ENCODE measurements around the gene PRTFDC1. TPM values are rescaled to one million over a fixed set of nuclear protein-coding genes. Genes with fewer than 3 reads are reported as not detected.

PRTFDC1 gene
- total RNA-seq, 1 experiment from 2014 or later = 48.6 TPM

DNA sequence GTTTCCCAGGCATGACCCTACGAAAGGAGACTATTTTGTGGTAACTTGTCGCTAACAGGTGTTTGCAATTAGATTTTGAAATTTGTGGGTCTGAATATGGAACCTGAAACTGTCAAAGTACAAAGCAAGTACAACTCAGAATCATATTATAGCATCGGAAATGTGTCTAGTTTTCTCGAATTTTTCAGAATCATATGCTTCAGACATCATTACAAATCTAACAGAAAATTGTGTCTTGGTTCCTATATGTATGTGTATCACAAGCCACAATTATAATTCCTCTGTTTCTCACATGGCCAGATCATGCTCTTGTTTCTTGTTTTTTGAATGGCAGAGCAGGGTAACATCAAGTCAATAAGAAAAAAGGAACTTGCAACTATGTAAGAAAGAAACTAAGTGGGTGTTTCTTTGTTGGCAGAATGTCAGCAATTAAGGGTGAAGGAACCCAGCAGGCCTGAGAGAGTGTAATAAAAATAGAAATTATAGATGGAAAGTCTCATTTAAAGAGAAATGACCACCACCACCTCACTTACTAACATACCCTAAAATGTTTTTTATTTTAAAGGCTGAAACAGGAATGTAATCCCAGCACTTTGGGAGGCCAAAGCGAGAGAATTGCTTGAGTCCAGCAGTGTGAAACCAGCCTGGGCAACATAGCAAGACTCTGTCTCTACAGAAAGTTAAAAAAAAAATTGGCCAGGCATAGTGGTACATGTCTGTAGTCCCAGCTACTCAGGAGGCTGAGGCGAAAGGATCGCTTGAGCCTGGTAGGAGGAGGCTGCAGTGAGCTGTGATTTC lies 51.3 kb downstream of the PRTFDC1 start:
- H3K27me3 ChIP-seq (replicated peaks) = no peaks in the 10 kb centered on the region
- no peak overlapping the region for H3K4me3 ChIP-seq
- H3K4me1 ChIP-seq (replicated peaks) = peaks cover 44% of the 10 kb centered on the region
- no peaks in the 10 kb centered on the region; the same call in 1 of the 2 replicates for H3K9me3 ChIP-seq (replicated peaks)
- H3K36me3 ChIP-seq = no peaks in the 10 kb centered on the region; the same call in 1 of the 2 replicates
- H3K27ac ChIP-seq = peak overlapping the region; percentile 4; the same call in 1 of the 2 replicates
- DNase-seq (ENCODE audit: low read depth in 1 of 2, low spot score in 2 of 2) = no peak

- peaks cover 49% of the 10 kb centered on the region for H3K4me1 ChIP-seq (replicated peaks)
- no peak overlapping the region for H3K4me3 ChIP-seq
- no peaks in the 10 kb centered on the region; the same call in 1 of the 2 replicates for H3K9me3 ChIP-seq (replicated peaks)
- H3K27me3 ChIP-seq (replicated peaks) = no peaks in the 10 kb centered on the region
- DNase-seq (ENCODE audit: low read depth in 1 of 2, low spot score in 2 of 2) = no peak
- no peaks in the 10 kb centered on the region; the same call in 1 of the 2 replicates for H3K36me3 ChIP-seq
- H3K27ac ChIP-seq = no peak overlapping the region
Observed at GRCh38 chr10:24899571-24899970, 52.8 kb downstream of the PRTFDC1 start.

- DNase-seq (ENCODE audit: low read depth in 1 of 2, low spot score in 2 of 2) = no peak
- H3K36me3 ChIP-seq = no peaks in the 10 kb centered on the region; the same call in 1 of the 2 replicates
- no peaks in the 10 kb centered on the region for H3K27me3 ChIP-seq (replicated peaks)
- H3K9me3 ChIP-seq (replicated peaks) = no peaks in the 10 kb centered on the region; the same call in 1 of the 2 replicates
- no peak overlapping the region for H3K27ac ChIP-seq
- H3K4me1 ChIP-seq (replicated peaks) = peaks cover 60% of the 10 kb centered on the region
- H3K4me3 ChIP-seq = no peak overlapping the region
Observed at GRCh38 chr10:24898501-24898900, 53.9 kb downstream of the PRTFDC1 start.

GRCh38 chr10:24897326-24897926 lies 55.0 kb downstream of the PRTFDC1 start:
- H3K4me3 ChIP-seq = no peak overlapping the region
- no peaks in the 10 kb centered on the region; the same call in 1 of the 2 replicates for H3K9me3 ChIP-seq (replicated peaks)
- peak overlapping the region; percentile 58 for H3K27ac ChIP-seq
- peaks cover 59% of the 10 kb centered on the region for H3K4me1 ChIP-seq (replicated peaks)
- peak; percentile 71 to 85 for DNase-seq (ENCODE audit: low read depth in 1 of 2, low spot score in 2 of 2)
- H3K36me3 ChIP-seq = no peaks in the 10 kb centered on the region; the same call in 1 of the 2 replicates
- H3K27me3 ChIP-seq (replicated peaks) = no peaks in the 10 kb centered on the region

GRCh38 chr10:24894728-24895127 lies 57.7 kb downstream of the PRTFDC1 start:
- H3K36me3 ChIP-seq = no peaks in the 10 kb centered on the region
- DNase-seq (ENCODE audit: low read depth in 1 of 2, low spot score in 2 of 2) = no peak
- H3K9me3 ChIP-seq (replicated peaks) = no peaks in the 10 kb centered on the region; the same call in 1 of the 2 replicates
- 0 out of 2 replicates have a peak overlapping the region, but pooled peaks have one; percentile 8 for H3K27ac ChIP-seq
- no peaks in the 10 kb centered on the region for H3K27me3 ChIP-seq (replicated peaks)
- H3K4me3 ChIP-seq = no peak overlapping the region
- peaks cover 67% of the 10 kb centered on the region for H3K4me1 ChIP-seq (replicated peaks)

DNA sequence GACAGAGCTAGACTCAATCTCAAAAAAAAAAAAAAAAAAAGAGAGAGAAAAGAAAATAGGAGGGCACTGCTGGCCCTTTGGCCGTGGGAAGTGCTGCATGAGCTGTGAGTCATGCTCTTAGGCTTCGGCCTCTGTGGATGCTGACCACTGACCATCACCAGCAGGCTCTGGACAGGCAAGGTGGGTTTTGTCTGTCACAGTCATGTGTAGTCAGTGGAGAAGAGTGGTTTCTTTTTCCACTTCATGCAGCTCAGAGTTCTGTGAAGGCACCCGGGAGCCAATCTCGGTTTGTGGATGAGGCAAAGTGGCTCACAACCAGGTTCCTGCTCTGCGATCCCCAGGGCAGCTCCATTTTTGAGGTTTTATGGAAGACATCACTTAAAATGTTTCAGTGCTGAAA lies 58.1 kb downstream of the PRTFDC1 start:
- peak; percentile 50 to 79 for DNase-seq (ENCODE audit: low read depth in 1 of 2, low spot score in 2 of 2)
- Histone ChIP-seq H3K4me1 (replicated peaks) (peaks cover 72% of the 10 kb centered on the region), H3K9me3 (replicated peaks) (no peaks in the 10 kb centered on the region; the same call in 1 of the 2 replicates), H3K27ac (0 out of 2 replicates have a peak overlapping the region, but pooled peaks have one; percentile 8), H3K4me3 (no peak overlapping the region), H3K27me3 (replicated peaks) (no peaks in the 10 kb centered on the region), H3K36me3 (no peaks in the 10 kb centered on the region)

DNA sequence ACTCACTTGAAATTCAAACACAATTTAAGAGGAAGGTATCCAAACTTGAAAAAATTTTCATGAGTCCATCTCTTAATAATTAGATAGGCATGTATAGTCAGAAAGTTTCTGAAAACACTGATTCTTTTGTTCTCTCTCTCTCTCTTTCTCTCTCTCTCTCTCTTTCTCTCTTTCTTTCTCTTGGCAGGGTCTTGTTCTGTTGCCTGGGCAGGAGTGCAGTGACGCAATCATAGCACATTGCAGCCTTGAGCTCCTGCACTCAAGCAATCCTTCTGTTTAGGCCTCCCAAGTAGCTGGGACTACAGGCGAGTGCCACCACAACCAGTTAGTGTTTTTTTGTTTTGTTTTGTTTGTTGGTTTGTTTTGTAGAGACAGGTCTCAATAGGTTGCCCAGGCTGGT lies 59.3 kb downstream of the PRTFDC1 start:
- Histone ChIP-seq H3K36me3 (no peaks in the 10 kb centered on the region), H3K4me3 (no peak overlapping the region), H3K27ac (no peak overlapping the region), H3K9me3 (replicated peaks) (no peaks in the 10 kb centered on the region; the same call in 1 of the 2 replicates), H3K4me1 (replicated peaks) (peaks cover 72% of the 10 kb centered on the region), H3K27me3 (replicated peaks) (no peaks in the 10 kb centered on the region)
- DNase-seq (ENCODE audit: low read depth in 1 of 2, low spot score in 2 of 2) = no peak

- peak in 1 of 2 experiments; percentile 78 for DNase-seq (ENCODE audit: low read depth in 1 of 2, low spot score in 2 of 2)
- Histone ChIP-seq H3K27me3 (replicated peaks) (no peaks in the 10 kb centered on the region), H3K9me3 (replicated peaks) (no peaks in the 10 kb centered on the region), H3K4me1 (replicated peaks) (peaks cover 60% of the 10 kb centered on the region), H3K4me3 (no peak overlapping the region), H3K27ac (peak overlapping the region; percentile 47), H3K36me3 (no peaks in the 10 kb centered on the region)
Observed at GRCh38 chr10:24891823-24892222, 60.6 kb downstream of the PRTFDC1 start.

GRCh38 chr10:24889639-24890038 lies 62.8 kb downstream of the PRTFDC1 start:
- Histone ChIP-seq H3K9me3 (replicated peaks) (no peaks in the 10 kb centered on the region), H3K4me3 (no peak overlapping the region), H3K27ac (peak overlapping the region; percentile 65), H3K27me3 (replicated peaks) (no peaks in the 10 kb centered on the region), H3K36me3 (no peaks in the 10 kb centered on the region), H3K4me1 (replicated peaks) (peaks cover 67% of the 10 kb centered on the region)
- DNase-seq (ENCODE audit: low read depth in 1 of 2, low spot score in 2 of 2) = peak in 1 of 2 experiments; percentile 62

DNA sequence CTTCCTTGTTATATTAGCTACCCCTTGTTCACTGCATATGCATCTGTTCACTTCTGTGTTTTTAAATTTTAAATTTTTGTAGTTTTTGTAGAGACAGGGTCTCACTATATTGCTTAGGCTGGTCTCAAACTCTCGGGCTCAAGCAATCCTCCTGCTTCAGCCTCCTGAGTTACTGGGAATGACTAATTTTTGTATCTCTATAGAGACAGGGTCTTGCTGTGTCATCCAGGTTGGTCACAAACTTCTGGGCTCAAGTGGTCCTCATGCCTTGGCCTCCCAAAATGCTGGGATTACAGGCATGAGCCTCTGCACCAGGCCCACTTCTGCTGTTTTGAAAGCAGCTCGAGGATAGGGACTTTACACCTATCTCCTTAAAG lies 64.6 kb downstream of the PRTFDC1 start:
- H3K27me3 ChIP-seq (replicated peaks) = no peaks in the 10 kb centered on the region
- no peak for DNase-seq (ENCODE audit: low read depth in 1 of 2, low spot score in 2 of 2)
- H3K27ac ChIP-seq = no peak overlapping the region
- H3K9me3 ChIP-seq (replicated peaks) = no peaks in the 10 kb centered on the region
- H3K4me1 ChIP-seq (replicated peaks) = peaks cover 72% of the 10 kb centered on the region
- no peaks in the 10 kb centered on the region for H3K36me3 ChIP-seq
- no peak overlapping the region for H3K4me3 ChIP-seq

DNA sequence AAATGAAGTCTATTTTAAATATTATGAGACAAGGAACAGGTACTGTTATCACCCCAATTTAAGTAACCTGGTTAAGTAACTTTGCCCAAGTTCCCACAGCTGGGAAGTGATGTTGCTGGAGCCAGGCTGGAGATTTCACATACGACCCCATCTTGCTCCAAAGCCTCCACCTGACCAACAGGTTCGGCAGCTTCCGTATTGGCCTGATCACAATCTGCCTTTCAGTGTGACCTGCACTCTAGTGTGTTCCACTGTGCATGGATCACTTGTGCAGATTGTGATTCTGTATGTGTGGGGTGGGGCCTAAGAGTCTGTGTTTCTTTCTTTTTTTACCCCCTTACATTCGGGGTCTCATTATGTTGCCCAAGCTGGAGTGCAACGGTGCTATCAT lies 66.1 kb downstream of the PRTFDC1 start:
- H3K27me3 ChIP-seq (replicated peaks) = no peaks in the 10 kb centered on the region
- peak overlapping the region; percentile 90 for H3K27ac ChIP-seq
- H3K4me3 ChIP-seq = no peak overlapping the region
- DNase-seq (ENCODE audit: low read depth in 1 of 2, low spot score in 2 of 2) = no peak
- peaks cover 65% of the 10 kb centered on the region for H3K4me1 ChIP-seq (replicated peaks)
- no peaks in the 10 kb centered on the region for H3K9me3 ChIP-seq (replicated peaks)
- H3K36me3 ChIP-seq = no peaks in the 10 kb centered on the region

DNA sequence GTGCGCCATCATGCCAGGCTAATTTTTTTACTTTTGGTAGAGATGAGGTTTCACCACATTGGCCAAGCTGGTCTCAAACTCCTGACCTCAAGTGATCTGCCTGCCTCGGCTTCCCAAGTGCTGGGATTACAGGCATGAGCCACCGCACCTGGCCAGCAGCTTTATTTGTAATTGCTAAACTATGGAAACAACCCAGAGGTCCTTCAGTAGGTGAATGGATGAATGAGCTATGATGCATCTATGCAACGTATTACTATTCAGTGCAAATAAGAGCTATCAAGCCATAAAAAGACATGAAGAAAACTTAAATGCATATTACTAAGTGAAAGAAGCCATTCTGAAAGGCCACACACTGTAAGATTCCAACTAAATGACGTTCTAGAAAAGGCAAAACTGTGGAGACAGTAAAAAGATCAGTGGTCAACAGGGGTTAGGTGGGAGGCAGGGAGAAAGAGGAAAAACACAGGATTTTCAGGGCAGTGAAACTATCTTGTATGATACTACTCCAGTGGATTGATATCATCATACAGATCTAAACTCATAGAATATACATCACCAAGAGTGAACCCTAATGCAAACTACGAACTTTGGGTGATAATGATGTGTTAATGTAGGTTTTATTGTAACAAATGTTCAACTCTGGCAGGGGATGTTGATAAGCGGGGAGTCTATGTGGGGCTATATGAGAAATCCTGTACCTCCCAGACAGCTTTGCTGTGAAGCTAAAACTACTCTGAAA lies 66.7 kb downstream of the PRTFDC1 start:
- DNase-seq (ENCODE audit: low read depth in 1 of 2, low spot score in 2 of 2) = no peak
- Histone ChIP-seq H3K27me3 (replicated peaks) (no peaks in the 10 kb centered on the region), H3K4me1 (replicated peaks) (peaks cover 59% of the 10 kb centered on the region), H3K27ac (peak overlapping the region; percentile 90), H3K9me3 (replicated peaks) (no peaks in the 10 kb centered on the region), H3K36me3 (no peaks in the 10 kb centered on the region), H3K4me3 (no peak overlapping the region)

- Histone ChIP-seq H3K27me3 (replicated peaks) (no peaks in the 10 kb centered on the region), H3K4me1 (replicated peaks) (peaks cover 50% of the 10 kb centered on the region), H3K9me3 (replicated peaks) (no peaks in the 10 kb centered on the region), H3K27ac (peak overlapping the region; percentile 90), H3K36me3 (no peaks in the 10 kb centered on the region), H3K4me3 (no peak overlapping the region)
- no peak for DNase-seq (ENCODE audit: low read depth in 1 of 2, low spot score in 2 of 2)
Observed at GRCh38 chr10:24884793-24885192, 67.6 kb downstream of the PRTFDC1 start.

Measured in SJSA1 (cell line).